T-helper 1 cell treated with Interleukin-12 subunit alpha and Interleukin-12 subunit beta and Interleukin-4 antibody, amounts not matched to agents 30 μg/mL and 1 μg/mL, for 36 hours (primary cell): Measurements from ENCODE around the gene BMP2K.
"Not testable (repeated sequence)": the region's sequence is repeated elsewhere in the genome, so short reads cannot be mapped to it uniquely, and the experiment has no call there.

ENCODE experiments used
- H3K27ac Mint-ChIP-seq: one replicate; pipeline ENCODE4 v1.8.0; 2021; ENCODE audit warnings: mild to moderate bottlenecking, mixed read lengths
- H3K27me3 Mint-ChIP-seq: one replicate; pipeline ENCODE4 v1.8.0; 2021; ENCODE audit warnings: low read depth, mixed read lengths
- H3K36me3 Mint-ChIP-seq: one replicate; pipeline ENCODE4 v1.8.0; 2021; ENCODE audit warnings: low read depth, mixed read lengths
- H3K4me1 Mint-ChIP-seq: one replicate; pipeline ENCODE4 v1.8.0; 2021; ENCODE audit warnings: low read depth, mixed read lengths
- H3K4me3 Mint-ChIP-seq: one replicate; pipeline ENCODE4 v1.8.0; 2021; ENCODE audit warnings: mild to moderate bottlenecking, moderate library complexity, mixed read lengths
- H3K9me3 Mint-ChIP-seq: one replicate; pipeline ENCODE4 v1.8.0; 2021; ENCODE audit warnings: mixed read lengths

BMP2K gene

GRCh38 chr4:78899302-78899701 lies 123.2 kb downstream of the BMP2K start:
- no peaks in the 10 kb centered on the region for H3K4me1 Mint-ChIP-seq
- no peak overlapping the region for H3K4me3 Mint-ChIP-seq
- peaks cover 8% of the 10 kb centered on the region for H3K36me3 Mint-ChIP-seq
- no peaks in the 10 kb centered on the region for H3K27me3 Mint-ChIP-seq
- no peak overlapping the region for H3K27ac Mint-ChIP-seq
- H3K9me3 Mint-ChIP-seq: no peaks in the 10 kb centered on the region

GRCh38 chr4:78901882-78902281 lies 125.7 kb downstream of the BMP2K start:
- Mint-ChIP-seq H3K27me3 (no peaks in the 10 kb centered on the region), H3K4me1 (no peaks in the 10 kb centered on the region), H3K9me3 (no peaks in the 10 kb centered on the region)

GRCh38 chr4:78902298-78902697 lies 126.1 kb downstream of the BMP2K start:
- Mint-ChIP-seq H3K9me3 (no peaks in the 10 kb centered on the region), H3K27me3 (no peaks in the 10 kb centered on the region), H3K27ac (no peak overlapping the region), H3K36me3 (peaks cover 2% of the 10 kb centered on the region), H3K4me1 (no peaks in the 10 kb centered on the region), H3K4me3 (no peak overlapping the region)

More at GRCh38 chr4:78901882-78902281, 125.7 kb downstream of the BMP2K start:
- no peak overlapping the region for H3K4me3 Mint-ChIP-seq
- H3K36me3 Mint-ChIP-seq: peaks cover 2% of the 10 kb centered on the region
- no peak overlapping the region for H3K27ac Mint-ChIP-seq

GRCh38 chr4:78904143-78904542 lies 128.0 kb downstream of the BMP2K start:
- H3K4me3 Mint-ChIP-seq: no peak overlapping the region
- no peaks in the 10 kb centered on the region for H3K27me3 Mint-ChIP-seq
- H3K36me3 Mint-ChIP-seq: peaks cover 5% of the 10 kb centered on the region
- no peak overlapping the region for H3K27ac Mint-ChIP-seq
- no peaks in the 10 kb centered on the region for H3K4me1 Mint-ChIP-seq
- H3K9me3 Mint-ChIP-seq: no peaks in the 10 kb centered on the region

GRCh38 chr4:78907638-78908037 lies 131.5 kb downstream of the BMP2K start:
- Mint-ChIP-seq H3K36me3 (peaks cover 13% of the 10 kb centered on the region), H3K27ac (no peak overlapping the region), H3K27me3 (no peaks in the 10 kb centered on the region), H3K9me3 (no peaks in the 10 kb centered on the region), H3K4me3 (no peak overlapping the region), H3K4me1 (no peaks in the 10 kb centered on the region)

- H3K36me3 Mint-ChIP-seq: peaks cover 16% of the 10 kb centered on the region
- not testable (repeated sequence) for H3K27ac Mint-ChIP-seq, H3K4me1 Mint-ChIP-seq, H3K4me3 Mint-ChIP-seq, H3K27me3 Mint-ChIP-seq, H3K9me3 Mint-ChIP-seq
Measured at GRCh38 chr4:78908974-78909373, 132.8 kb downstream of the BMP2K start.

- Mint-ChIP-seq H3K27me3 (no peaks in the 10 kb centered on the region), H3K36me3 (peaks cover 18% of the 10 kb centered on the region), H3K27ac (no peak overlapping the region), H3K9me3 (no peaks in the 10 kb centered on the region), H3K4me3 (no peak overlapping the region), H3K4me1 (no peaks in the 10 kb centered on the region)
Measured at GRCh38 chr4:78910612-78911011, 134.5 kb downstream of the BMP2K start.

- Mint-ChIP-seq H3K27ac (no peak overlapping the region), H3K36me3 (peaks cover 15% of the 10 kb centered on the region), H3K9me3 (no peaks in the 10 kb centered on the region), H3K4me1 (peaks cover 9% of the 10 kb centered on the region), H3K27me3 (no peaks in the 10 kb centered on the region), H3K4me3 (no peak overlapping the region)
Measured at GRCh38 chr4:78922207-78922606, 146.1 kb downstream of the BMP2K start.

- Mint-ChIP-seq H3K4me1 (peaks cover 9% of the 10 kb centered on the region), H3K9me3 (no peaks in the 10 kb centered on the region), H3K27me3 (no peaks in the 10 kb centered on the region), H3K36me3 (peaks cover 17% of the 10 kb centered on the region), H3K4me3 (no peak overlapping the region), H3K27ac (no peak overlapping the region)
Measured at GRCh38 chr4:78923464-78924312, 147.5 kb downstream of the BMP2K start.

- Mint-ChIP-seq H3K36me3 (peaks cover 26% of the 10 kb centered on the region), H3K4me1 (peaks cover 11% of the 10 kb centered on the region), H3K9me3 (no peaks in the 10 kb centered on the region)
Measured at GRCh38 chr4:78926826-78927225, 150.7 kb downstream of the BMP2K start.

GRCh38 chr4:78928835-78929234 lies 152.7 kb downstream of the BMP2K start:
- Mint-ChIP-seq H3K36me3 (peaks cover 27% of the 10 kb centered on the region), H3K27ac (no peak overlapping the region), H3K27me3 (no peaks in the 10 kb centered on the region), H3K9me3 (no peaks in the 10 kb centered on the region), H3K4me1 (peaks cover 6% of the 10 kb centered on the region), H3K4me3 (no peak overlapping the region)

More at GRCh38 chr4:78926826-78927225, 150.7 kb downstream of the BMP2K start:
- Mint-ChIP-seq H3K27me3 (no peaks in the 10 kb centered on the region), H3K4me3 (no peak overlapping the region), H3K27ac (no peak overlapping the region)

- peaks cover 29% of the 10 kb centered on the region for H3K36me3 Mint-ChIP-seq
- H3K27me3 Mint-ChIP-seq: no peaks in the 10 kb centered on the region
Measured at GRCh38 chr4:78930016-78930629, 154.0 kb downstream of the BMP2K start.

GRCh38 chr4:78936989-78937388 lies 160.8 kb downstream of the BMP2K start:
- Mint-ChIP-seq H3K36me3 (peaks cover 18% of the 10 kb centered on the region), H3K27me3 (peaks cover 8% of the 10 kb centered on the region), H3K4me1 (peaks cover 34% of the 10 kb centered on the region), H3K4me3 (no peak overlapping the region), H3K9me3 (no peaks in the 10 kb centered on the region), H3K27ac (no peak overlapping the region)

More at GRCh38 chr4:78930016-78930629, 154.0 kb downstream of the BMP2K start:
- peaks cover 3% of the 10 kb centered on the region for H3K4me1 Mint-ChIP-seq
- H3K9me3 Mint-ChIP-seq: no peaks in the 10 kb centered on the region
- H3K27ac Mint-ChIP-seq: no peak overlapping the region
- H3K4me3 Mint-ChIP-seq: no peak overlapping the region

GRCh38 chr4:78937837-78938236 lies 161.7 kb downstream of the BMP2K start:
- Mint-ChIP-seq H3K36me3 (peaks cover 17% of the 10 kb centered on the region), H3K27ac (no peak overlapping the region), H3K9me3 (no peaks in the 10 kb centered on the region), H3K4me3 (no peak overlapping the region), H3K4me1 (peaks cover 34% of the 10 kb centered on the region), H3K27me3 (peaks cover 15% of the 10 kb centered on the region)

- H3K4me3 Mint-ChIP-seq: peak overlapping the region; percentile 100
- peaks cover 34% of the 10 kb centered on the region for H3K4me1 Mint-ChIP-seq
- peaks cover 13% of the 10 kb centered on the region for H3K36me3 Mint-ChIP-seq
- H3K27ac Mint-ChIP-seq: peak overlapping the region; percentile 96
- H3K9me3 Mint-ChIP-seq: no peaks in the 10 kb centered on the region
- peaks cover 21% of the 10 kb centered on the region for H3K27me3 Mint-ChIP-seq
Measured at GRCh38 chr4:78938474-78938867, 162.3 kb downstream of the BMP2K start.
